Lower leg skin (tissue), 4 donors: ENCODE data around the gene CD99L2. TPM values are rescaled to one million over a fixed set of nuclear protein-coding genes. Genes with fewer than 3 reads are reported as not detected.

Experiments
- DNase-seq, 2 donors: peaks; one replicate each; pipeline ENCODE4 v3.0.0-alpha.2; 2019; ENCODE audit warnings: low spot score in 2 of 2
- H3K4me3 ChIP-seq: fragments of 200-600 bp; sonication (generic); 2 replicates; pipeline ENCODE4 v1.5.1; 2017; ENCODE audit warnings: mild to moderate bottlenecking, low read depth; ENCODE audit not compliant: poor library complexity, severe bottlenecking
- POLR2A ChIP-seq, 2 donors: fragments of 450-650 bp; IDR thresholded peaks; one replicate each; pipeline ENCODE4 v1.6.1; 2016 to 2017; ENCODE audit warnings: antibody characterized with exemption in 2 of 2, mild to moderate bottlenecking in 1 of 2, moderate library complexity in 1 of 2
- WGBS, 2 donors: methylation state at CpG; one replicate each; pipeline ENCODE4 v1.1.5; 2018; 5-methylcytosine and 5-hydroxymethylcytosine counted together
- intact Hi-C: fragments of 100-400 bp; cut with DNase I; formaldehyde crosslinking; loops from one replicate; pipeline ENCODE4 v1.15.0; 2023; ENCODE audit warnings: low total_unique reads
- total RNA-seq, 4 donors: library from RNA; depleted of rRNA; stranded (reverse); fragments of >200 nt; gene quantifications; one replicate each; pipeline ENCODE4 v1.1.0, GENCODE V29; 2016
- TF ChIP-seq, protein P1 (sequence below), 3 donors: fragments of 450-650 bp; IDR thresholded peaks; one replicate each; pipeline ENCODE4 v1.5.1; 2016; ENCODE audit warnings: antibody characterized with exemption in 3 of 3, mild to moderate bottlenecking in 3 of 3, moderate library complexity in 2 of 3

Gene CD99L2
- total RNA-seq, 4 donors from 2014 or later, result 7.5 to 26.8 (median 17.3) TPM

DNA sequence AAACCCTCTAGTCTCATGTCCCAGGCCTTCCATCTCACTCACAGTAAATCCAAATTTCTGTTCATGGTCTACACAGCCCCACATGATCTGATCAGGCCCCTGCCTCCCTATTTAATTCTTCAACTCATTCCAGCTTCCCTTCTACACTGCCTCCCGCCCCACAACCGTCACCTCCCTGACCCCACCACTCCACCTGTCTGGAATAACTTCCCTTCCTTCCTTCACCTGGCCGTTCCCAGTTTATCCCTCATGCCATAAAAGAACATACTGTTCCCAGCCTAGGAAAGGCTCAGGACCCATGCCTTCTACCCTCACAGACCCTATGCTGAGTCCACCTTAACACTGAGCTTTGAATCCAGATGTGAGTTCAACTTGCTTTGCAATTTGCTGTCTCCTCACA is 6.8 kb upstream of the CD99L2 start:
- TF ChIP-seq POLR2A (IDR thresholded peaks at IDR 0.05), result no peak
- TF ChIP-seq, protein P1, sequence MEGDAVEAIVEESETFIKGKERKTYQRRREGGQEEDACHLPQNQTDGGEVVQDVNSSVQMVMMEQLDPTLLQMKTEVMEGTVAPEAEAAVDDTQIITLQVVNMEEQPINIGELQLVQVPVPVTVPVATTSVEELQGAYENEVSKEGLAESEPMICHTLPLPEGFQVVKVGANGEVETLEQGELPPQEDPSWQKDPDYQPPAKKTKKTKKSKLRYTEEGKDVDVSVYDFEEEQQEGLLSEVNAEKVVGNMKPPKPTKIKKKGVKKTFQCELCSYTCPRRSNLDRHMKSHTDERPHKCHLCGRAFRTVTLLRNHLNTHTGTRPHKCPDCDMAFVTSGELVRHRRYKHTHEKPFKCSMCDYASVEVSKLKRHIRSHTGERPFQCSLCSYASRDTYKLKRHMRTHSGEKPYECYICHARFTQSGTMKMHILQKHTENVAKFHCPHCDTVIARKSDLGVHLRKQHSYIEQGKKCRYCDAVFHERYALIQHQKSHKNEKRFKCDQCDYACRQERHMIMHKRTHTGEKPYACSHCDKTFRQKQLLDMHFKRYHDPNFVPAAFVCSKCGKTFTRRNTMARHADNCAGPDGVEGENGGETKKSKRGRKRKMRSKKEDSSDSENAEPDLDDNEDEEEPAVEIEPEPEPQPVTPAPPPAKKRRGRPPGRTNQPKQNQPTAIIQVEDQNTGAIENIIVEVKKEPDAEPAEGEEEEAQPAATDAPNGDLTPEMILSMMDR (IDR thresholded peaks at IDR 0.05), result no peak
- no peak overlapping the region for H3K4me3 ChIP-seq
- intact Hi-C loops, result no loop called here
- 76 to 79% methylated on average over 3 of the region's 3 CpGs for WGBS, 2 donors
- no peak for DNase-seq

DNA sequence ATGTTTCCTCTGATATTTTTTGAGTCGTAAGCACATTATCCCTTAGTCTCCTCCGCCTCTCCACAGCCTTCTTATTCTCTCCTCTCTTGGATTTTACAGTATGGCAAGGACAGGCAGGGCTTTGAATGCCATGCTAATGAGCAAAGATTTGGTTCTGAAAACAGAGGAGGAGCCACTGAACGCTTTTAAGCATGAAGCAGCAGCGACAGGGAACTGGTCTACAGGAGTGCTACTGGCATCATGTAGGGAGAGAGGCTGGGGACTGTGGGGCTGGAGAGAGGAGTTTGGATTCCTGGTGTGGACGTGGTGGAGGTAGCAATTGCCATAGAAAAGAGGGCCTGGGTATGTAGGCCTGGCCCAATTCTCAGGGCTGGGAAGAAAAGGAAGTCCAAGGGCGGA is 4.6 kb upstream of the CD99L2 start:
- 62 to 74% methylated on average over 6 of the region's 6 CpGs for WGBS, 2 donors
- DNase-seq, result no peak
- H3K4me3 ChIP-seq, result no peak overlapping the region
- intact Hi-C loops, result no loop called here
- TF ChIP-seq, protein P1 (IDR thresholded peaks at IDR 0.05), result no peak
- no peak for TF ChIP-seq POLR2A (IDR thresholded peaks at IDR 0.05)

DNA sequence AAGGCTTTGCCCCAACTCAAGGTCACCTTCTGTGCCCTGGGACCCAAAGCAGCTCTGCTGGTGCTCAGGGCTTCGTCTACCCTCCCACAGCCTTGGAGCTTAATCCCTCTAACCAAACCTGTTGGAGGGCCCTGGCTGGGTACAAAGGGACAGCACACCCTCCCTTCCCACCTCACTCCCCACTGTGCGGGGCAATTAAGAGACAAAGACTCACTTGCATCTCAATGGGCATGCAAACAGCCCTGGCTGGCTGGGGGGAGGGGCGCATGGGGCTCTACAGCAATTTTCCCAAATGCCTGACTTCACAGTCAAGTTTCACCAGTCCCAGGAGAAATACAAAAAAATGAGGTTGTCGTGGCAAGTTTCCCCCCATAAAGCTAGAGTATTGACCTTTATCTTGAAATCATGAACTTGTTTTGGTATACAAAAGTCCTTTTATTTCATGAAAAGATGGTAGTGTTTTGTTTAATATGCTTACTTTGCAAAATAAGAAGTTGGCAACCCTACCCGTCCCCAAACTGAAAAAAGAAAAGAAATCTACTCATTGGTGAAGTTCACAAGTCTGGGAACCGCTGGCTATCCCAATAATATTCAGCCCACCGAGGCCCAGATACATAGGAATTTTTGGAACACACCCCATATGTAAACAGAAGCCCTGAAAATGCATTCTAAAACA is 4.1 kb upstream of the CD99L2 start:
- no peak overlapping the region for H3K4me3 ChIP-seq
- WGBS, 2 donors, result 41 to 76% methylated on average over 7 of the region's 7 CpGs
- no peak for TF ChIP-seq POLR2A (IDR thresholded peaks at IDR 0.05)
- TF ChIP-seq, protein P1 (IDR thresholded peaks at IDR 0.05), result no peak
- no peak for DNase-seq
- intact Hi-C loops, result no loop called here

DNA sequence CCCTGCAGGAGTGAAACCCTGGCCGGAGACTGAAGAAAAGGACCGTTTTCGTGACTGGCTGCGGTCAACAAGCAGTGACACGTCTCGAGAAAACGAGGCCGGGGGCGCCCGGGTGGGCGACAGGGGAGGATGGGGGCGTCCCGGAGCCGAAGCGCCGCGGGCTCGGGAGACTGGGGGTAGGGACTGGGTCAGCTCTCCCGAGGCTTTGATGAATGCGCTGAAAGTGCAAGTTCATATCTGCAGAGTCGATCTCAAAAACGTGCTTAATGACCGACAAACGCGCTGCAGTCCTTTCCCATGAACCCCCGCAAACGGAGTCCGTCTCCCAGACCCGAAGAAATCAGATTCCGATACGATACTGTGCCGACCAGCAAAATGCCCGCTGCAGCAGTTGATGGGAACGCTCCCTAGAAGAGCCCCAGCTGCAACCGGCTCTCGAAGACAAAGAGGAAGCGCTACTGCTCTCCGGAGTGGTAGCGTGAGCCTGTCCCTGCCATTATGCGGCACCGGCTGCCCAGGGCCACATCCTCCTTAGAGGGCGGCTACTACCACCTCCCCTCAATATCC is 806 bp upstream of the CD99L2 start:
- intact Hi-C loops, result no loop called here
- no peak for TF ChIP-seq POLR2A (IDR thresholded peaks at IDR 0.05)
- TF ChIP-seq, protein P1 (IDR thresholded peaks at IDR 0.05), result no peak
- peak overlapping the region; percentile 50 for H3K4me3 ChIP-seq
- DNase-seq, result peak; percentile 18 to 85
- WGBS, 2 donors, result 1 to 58% methylated on average over 15 to 42 of the region's 42 CpGs

DNA sequence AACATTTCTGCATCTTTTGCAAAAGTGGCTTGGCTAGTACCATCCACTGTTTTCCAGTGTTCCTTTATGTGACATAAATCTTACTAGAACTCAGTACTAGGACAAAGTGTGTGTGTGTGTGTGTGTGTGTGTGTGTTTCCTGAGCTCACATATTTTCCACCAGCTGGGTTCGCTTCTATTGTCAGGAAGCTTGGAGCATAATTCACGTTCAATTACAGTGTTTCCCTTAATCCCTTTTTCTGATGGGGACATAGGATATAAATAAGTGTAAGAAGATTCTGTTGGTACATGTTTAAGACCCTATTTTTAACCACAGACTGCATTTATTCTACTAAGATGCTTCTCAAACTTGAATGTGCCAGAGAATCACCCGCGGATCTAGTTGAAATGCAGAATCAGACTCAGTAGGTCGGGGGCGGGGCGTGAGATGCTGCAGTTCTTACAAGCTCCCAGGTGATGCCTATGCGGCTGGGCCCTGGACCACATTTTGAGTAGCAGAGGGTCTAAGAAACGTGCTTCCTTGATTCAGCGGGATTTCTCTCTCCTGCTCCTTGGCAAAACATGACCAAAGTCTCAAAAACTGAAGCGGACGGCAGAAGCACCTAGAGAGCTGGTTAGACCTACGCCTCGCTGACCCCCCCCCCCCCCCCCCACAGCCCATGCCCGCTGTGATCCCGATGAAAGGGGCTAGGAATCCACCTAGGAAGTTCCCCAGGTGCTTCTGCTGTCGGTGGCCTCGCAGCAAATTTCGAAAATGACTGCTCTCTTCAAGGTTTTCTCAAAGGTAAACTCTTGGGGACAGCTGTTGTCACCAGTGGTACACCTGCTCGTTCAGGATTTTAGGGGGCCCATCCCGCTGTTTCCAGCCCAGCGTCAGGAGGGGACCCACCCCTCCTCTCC is 797 bp downstream of the CD99L2 start:
- WGBS, 2 donors, result 1 to 29% methylated on average over 16 to 22 of the region's 22 CpGs
- intact Hi-C loops, result no loop called here
- DNase-seq, result peak; percentile 19 to 86

More for the DNA sequence above, 797 bp downstream of the CD99L2 start:
- TF ChIP-seq, protein P1 (IDR thresholded peaks at IDR 0.05), result no peak
- TF ChIP-seq POLR2A (IDR thresholded peaks at IDR 0.05), result no peak
- H3K4me3 ChIP-seq, result peak overlapping the region; percentile 42
